RWPE2 (cell line): ENCODE results near the gene TMBIM1.
"Not testable (repeated sequence)": the region's sequence is repeated elsewhere in the genome, so short reads cannot be mapped to it uniquely, and the experiment has no call there.

ENCODE experiments used
- ATAC-seq: fragments of 200-7000 bp; cut with Tn5 transposase; 3 replicates; pipeline ENCODE4 v1.9.1; 2021; ENCODE audit warnings: low read depth
- DNase-seq: peaks from one replicate; pipeline ENCODE4 v3.0.0-alpha.2; 2020; ENCODE audit warnings: low spot score
- H3K27ac ChIP-seq: fragments of 450-650 bp; 2 replicates; pipeline ENCODE4 v1.5.1; 2017; ENCODE audit warnings: mild to moderate bottlenecking; ENCODE audit not compliant: poor library complexity, severe bottlenecking
- H3K27me3 ChIP-seq: fragments of 250-450 bp; sonication (Bioruptor Pico); 2 replicates; pipeline ENCODE4 v1.5.1; 2021; ENCODE audit warnings: mild to moderate bottlenecking, moderate library complexity; ENCODE audit not compliant: insufficient read depth, poor library complexity, severe bottlenecking
- H3K36me3 ChIP-seq: fragments of 250-450 bp; sonication (Bioruptor Pico); 2 replicates; pipeline ENCODE4 v1.5.1; 2020; ENCODE audit warnings: low read depth, mild to moderate bottlenecking, moderate library complexity
- H3K4me1 ChIP-seq: fragments of 250-450 bp; sonication (Bioruptor Pico); 2 replicates; pipeline ENCODE4 v1.5.1; 2021; ENCODE audit warnings: mild to moderate bottlenecking, moderate library complexity; ENCODE audit not compliant: insufficient read depth, poor library complexity, severe bottlenecking
- H3K4me3 ChIP-seq: fragments of 250-450 bp; sonication (Bioruptor Pico); 2 replicates; pipeline ENCODE4 v1.5.1; 2021; ENCODE audit warnings: mild to moderate bottlenecking, moderate library complexity; ENCODE audit not compliant: severe bottlenecking
- H3K9me3 ChIP-seq: fragments of 250-450 bp; sonication (Bioruptor Pico); 2 replicates; pipeline ENCODE4 v1.5.1; 2021; ENCODE audit warnings: mild to moderate bottlenecking, moderate library complexity; ENCODE audit not compliant: severe bottlenecking
- TF ChIP-seq, protein P1 (sequence below): fragments of 450-650 bp; IDR thresholded peaks from one replicate; pipeline ENCODE4 v1.5.1; 2017; ENCODE audit warnings: mild to moderate bottlenecking, moderate library complexity; ENCODE audit not compliant: poor library complexity, severe bottlenecking

The TMBIM1 gene

DNA sequence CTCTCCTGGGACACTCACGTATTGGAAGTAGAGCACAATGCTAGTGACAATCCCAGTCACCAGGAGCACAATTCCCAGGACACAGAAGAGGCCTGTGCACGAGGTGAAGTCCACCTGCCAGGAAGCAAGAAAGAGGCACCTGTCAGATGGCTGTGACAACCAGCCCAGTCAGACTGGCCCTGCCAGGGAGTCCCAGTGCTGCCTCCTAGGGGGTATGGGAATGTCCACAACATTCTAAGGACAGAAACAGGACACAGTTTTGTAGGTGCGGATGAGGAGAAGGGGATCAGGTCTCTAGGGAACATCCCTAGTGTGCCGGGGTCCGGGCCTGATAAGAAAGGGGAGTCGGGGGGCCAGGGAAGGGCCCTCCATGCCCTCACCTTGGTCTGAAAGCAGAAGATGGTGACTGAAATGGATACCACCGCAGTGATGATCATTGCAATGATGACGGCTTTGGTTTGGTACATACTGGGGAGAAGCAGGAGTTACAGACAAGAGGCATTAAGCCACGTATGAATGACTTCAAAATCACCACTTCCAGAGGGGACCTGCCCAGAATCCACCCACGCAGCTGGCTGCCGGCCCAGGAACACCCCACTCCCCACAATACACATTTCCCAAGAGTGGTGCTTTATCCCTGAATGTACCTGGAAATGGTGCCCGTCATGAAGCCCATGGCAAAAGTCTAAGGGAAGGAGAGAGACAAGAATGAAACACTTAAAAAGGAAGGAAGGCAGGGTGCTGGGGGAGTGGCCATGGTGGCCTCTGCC is 15.1 kb downstream of the TMBIM1 start:
- TF ChIP-seq, protein P1, sequence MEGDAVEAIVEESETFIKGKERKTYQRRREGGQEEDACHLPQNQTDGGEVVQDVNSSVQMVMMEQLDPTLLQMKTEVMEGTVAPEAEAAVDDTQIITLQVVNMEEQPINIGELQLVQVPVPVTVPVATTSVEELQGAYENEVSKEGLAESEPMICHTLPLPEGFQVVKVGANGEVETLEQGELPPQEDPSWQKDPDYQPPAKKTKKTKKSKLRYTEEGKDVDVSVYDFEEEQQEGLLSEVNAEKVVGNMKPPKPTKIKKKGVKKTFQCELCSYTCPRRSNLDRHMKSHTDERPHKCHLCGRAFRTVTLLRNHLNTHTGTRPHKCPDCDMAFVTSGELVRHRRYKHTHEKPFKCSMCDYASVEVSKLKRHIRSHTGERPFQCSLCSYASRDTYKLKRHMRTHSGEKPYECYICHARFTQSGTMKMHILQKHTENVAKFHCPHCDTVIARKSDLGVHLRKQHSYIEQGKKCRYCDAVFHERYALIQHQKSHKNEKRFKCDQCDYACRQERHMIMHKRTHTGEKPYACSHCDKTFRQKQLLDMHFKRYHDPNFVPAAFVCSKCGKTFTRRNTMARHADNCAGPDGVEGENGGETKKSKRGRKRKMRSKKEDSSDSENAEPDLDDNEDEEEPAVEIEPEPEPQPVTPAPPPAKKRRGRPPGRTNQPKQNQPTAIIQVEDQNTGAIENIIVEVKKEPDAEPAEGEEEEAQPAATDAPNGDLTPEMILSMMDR, result peak; percentile 10
- ATAC-seq, result no peak
- Histone ChIP-seq H3K27me3 (no peaks in the 10 kb centered on the region), H3K36me3 (peaks cover 95% of the 10 kb centered on the region), H3K4me1 (peaks cover 18% of the 10 kb centered on the region), H3K27ac (no peak overlapping the region), H3K4me3 (no peak overlapping the region), H3K9me3 (no peaks in the 10 kb centered on the region)
- DNase-seq, result no peak

DNA sequence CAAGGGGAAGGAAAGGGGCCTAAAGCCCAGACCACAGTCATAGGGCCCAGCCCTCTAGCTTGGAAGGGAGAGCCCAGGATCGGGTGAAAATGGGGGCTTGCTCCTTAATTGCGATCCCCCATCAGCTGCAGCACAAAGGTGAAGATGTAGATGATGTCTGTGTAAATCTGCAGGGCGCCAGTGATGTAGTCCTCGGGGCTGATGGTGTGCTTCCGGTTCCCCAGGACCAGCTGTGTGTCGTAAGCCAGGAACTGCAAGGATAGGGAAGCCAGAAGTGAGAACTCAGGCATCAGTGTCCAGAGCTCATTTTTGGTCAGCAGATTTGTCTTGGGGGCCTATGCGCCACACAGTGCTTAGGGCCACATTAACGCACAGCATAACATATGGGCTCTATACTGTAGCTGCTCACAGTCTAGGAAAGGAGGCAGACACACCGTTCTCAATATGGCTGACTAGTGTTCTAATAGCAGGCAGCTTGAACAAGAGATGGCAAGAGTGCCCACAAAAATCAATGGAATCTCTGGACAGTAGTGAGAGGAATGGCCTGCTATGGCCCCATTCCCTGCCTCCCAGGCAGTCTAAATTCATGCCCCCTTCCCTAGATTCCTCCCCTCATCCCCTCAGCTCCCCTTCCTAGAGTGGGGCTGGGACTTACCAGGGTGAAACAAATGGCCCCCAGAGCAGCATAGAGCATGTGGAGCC is 16.8 kb downstream of the TMBIM1 start:
- Histone ChIP-seq H3K27ac (no peak overlapping the region), H3K27me3 (no peaks in the 10 kb centered on the region), H3K4me1 (peaks cover 18% of the 10 kb centered on the region), H3K9me3 (no peaks in the 10 kb centered on the region), H3K36me3 (peaks cover 85% of the 10 kb centered on the region), H3K4me3 (no peak overlapping the region)
- ATAC-seq (no peak), DNase-seq (no peak)
- TF ChIP-seq, protein P1, result no peak

DNA sequence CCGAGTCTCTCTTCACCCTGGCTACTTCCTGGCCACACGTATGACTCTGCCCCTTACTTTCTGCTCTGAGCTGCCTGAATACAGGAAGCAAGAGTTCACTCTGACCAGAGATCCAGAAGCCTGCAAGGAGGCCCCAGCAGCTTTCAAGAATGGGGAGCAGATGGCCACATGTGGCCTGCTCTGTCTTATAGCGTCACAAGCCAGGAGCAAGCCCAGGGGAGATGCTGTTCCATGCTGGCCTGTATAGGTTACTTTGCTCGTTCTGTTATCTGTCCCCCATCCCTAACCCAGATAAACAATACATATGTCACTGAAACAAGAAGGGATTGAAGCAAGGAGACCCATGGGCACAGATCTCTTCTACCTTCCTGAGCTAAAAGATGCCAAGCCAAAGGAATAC is 17.7 kb downstream of the TMBIM1 start:
- peaks cover 76% of the 10 kb centered on the region for H3K36me3 ChIP-seq
- ATAC-seq (no peak), DNase-seq (no peak)
- no peak overlapping the region for H3K4me3 ChIP-seq
- H3K9me3 ChIP-seq, result no peaks in the 10 kb centered on the region
- no peaks in the 10 kb centered on the region for H3K27me3 ChIP-seq
- H3K27ac ChIP-seq, result peak overlapping the region; percentile 62
- TF ChIP-seq, protein P1, result no peak
- peaks cover 18% of the 10 kb centered on the region for H3K4me1 ChIP-seq

DNA sequence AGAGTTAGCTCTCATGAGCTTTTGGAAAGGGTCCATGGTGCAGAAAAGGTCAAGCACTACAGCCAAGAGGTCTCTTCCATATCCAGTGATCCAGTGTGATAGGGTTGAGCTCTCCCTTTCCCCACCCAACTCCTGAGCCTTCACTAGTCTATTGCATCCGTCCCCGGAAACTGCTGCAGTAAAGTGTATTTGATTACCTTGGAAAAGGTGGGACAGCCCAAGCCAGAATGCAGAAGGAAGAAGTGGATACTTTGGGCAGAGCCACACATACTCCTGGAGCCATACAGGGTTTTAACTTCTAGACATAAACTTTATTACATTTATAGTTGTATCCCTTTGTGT is 18.4 kb downstream of the TMBIM1 start:
- DNase-seq (no peak), ATAC-seq (no peak)
- Histone ChIP-seq H3K27ac (peak overlapping the region; percentile 62), H3K27me3 (no peaks in the 10 kb centered on the region), H3K36me3 (peaks cover 73% of the 10 kb centered on the region), H3K9me3 (no peaks in the 10 kb centered on the region), H3K4me3 (no peak overlapping the region), H3K4me1 (peaks cover 18% of the 10 kb centered on the region)
- TF ChIP-seq, protein P1, result no peak

DNA sequence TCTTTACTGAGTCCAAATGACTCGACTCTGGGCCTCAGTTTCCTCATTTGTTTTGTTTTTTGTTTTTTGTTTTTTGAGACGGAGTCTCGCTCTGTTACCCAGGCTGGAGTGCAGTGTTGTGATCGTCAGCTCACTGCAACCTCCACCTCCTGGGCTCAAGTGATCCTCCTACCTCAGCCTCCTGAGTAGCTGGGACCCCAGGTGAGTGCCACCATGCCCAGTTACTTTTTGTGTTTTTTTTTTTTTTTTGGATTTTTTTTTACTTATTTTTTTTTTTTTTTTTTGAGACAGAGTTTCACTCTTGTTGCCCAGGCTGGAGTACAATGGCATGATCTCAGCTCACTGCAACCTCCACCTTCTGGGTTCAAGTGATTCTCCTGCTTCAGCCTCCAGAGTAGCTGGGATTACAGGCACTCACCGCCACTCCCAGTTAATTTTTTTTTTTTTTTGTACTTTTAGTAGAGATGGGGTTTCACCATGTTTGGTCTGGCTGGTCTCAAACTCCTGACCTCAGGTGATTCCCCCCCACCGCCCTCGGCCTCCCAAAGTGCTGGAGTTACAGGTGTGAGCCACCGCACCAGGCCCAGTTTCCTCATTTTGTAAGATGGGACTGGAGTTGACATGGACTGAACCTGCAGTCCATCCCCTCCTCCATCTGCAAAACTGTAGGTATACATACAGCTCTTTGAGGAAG is 18.9 kb downstream of the TMBIM1 start:
- not testable (repeated sequence) for DNase-seq, H3K4me3 ChIP-seq, H3K27me3 ChIP-seq, H3K9me3 ChIP-seq, ATAC-seq
- peaks cover 18% of the 10 kb centered on the region for H3K4me1 ChIP-seq
- peaks cover 69% of the 10 kb centered on the region for H3K36me3 ChIP-seq
- peak overlapping the region; percentile 62 for H3K27ac ChIP-seq
